Neural progenitor cell (in vitro differentiated cells): ENCODE results near the gene BMP8B. TPM values are rescaled to one million over a fixed set of nuclear protein-coding genes. Genes with fewer than 3 reads are reported as not detected.

Experiments used
- DNase-seq: peaks from one replicate; pipeline ENCODE4 v3.0.0-alpha.2; 2016; ENCODE audit warnings: low spot score
- H2AFZ ChIP-seq: fragments of 200-600 bp; sonication (generic); replicated peaks from 2 replicates; pipeline ENCODE4 v1.6.1; 2016; ENCODE audit warnings: antibody characterized with exemption
- H3F3A ChIP-seq: fragments of 200-600 bp; sonication (generic); 2 replicates; pipeline ENCODE4 v1.6.1; 2016; ENCODE audit warnings: antibody characterized with exemption, low read depth
- H3K27ac ChIP-seq: fragments of 200-600 bp; sonication (generic); 2 replicates; pipeline ENCODE4 v1.5.1; 2016; ENCODE audit warnings: mild to moderate bottlenecking
- H3K27me3 ChIP-seq: fragments of 200-600 bp; sonication (generic); 2 replicates; pipeline ENCODE4 v1.6.1; 2016; ENCODE audit warnings: mild to moderate bottlenecking, moderate library complexity
- H3K36me3 ChIP-seq: fragments of 200-600 bp; sonication (generic); 2 replicates; pipeline ENCODE4 v1.5.1; 2016
- H3K4me1 ChIP-seq: fragments of 200-600 bp; sonication (generic); 2 replicates; pipeline ENCODE4 v1.6.1; 2016; ENCODE audit warnings: mixed run types
- H3K4me2 ChIP-seq: fragments of 200-600 bp; sonication (generic); 2 replicates; pipeline ENCODE4 v1.6.1; 2016
- H3K4me3 ChIP-seq: fragments of 200-600 bp; sonication (generic); 2 replicates; pipeline ENCODE4 v1.5.1; 2016
- H3K79me2 ChIP-seq: fragments of 200-600 bp; sonication (generic); 2 replicates; pipeline ENCODE4 v1.6.1; 2016; ENCODE audit warnings: low read depth
- H3K9ac ChIP-seq: fragments of 200-600 bp; sonication (generic); 2 replicates; pipeline ENCODE4 v1.6.1; 2016
- H3K9me3 ChIP-seq: fragments of 200-600 bp; sonication (generic); 2 replicates; pipeline ENCODE4 v1.5.1; 2016; ENCODE audit warnings: low read depth
- H4K20me1 ChIP-seq: fragments of 200-600 bp; sonication (generic); 2 replicates; pipeline ENCODE4 v1.6.1; 2016; ENCODE audit warnings: low read depth
- H3K27ac Mint-ChIP-seq: 3 replicates; pipeline ENCODE4 v1.8.0; 2021; ENCODE audit warnings: mixed read lengths
- H3K27me3 Mint-ChIP-seq: 2 replicates; pipeline ENCODE4 v1.8.0; 2022; ENCODE audit warnings: low read depth, mild to moderate bottlenecking, inconsistent platforms, moderate library complexity, mixed read lengths; ENCODE audit not compliant: insufficient read depth
- H3K36me3 Mint-ChIP-seq: 3 replicates; pipeline ENCODE4 v1.8.0; 2021; ENCODE audit warnings: mixed read lengths
- H3K4me1 Mint-ChIP-seq: 3 replicates; pipeline ENCODE4 v1.8.0; 2021; ENCODE audit warnings: mixed read lengths
- H3K4me3 Mint-ChIP-seq: 3 replicates; pipeline ENCODE4 v1.8.0; 2021; ENCODE audit warnings: mild to moderate bottlenecking, moderate library complexity, mixed read lengths
- H3K9me3 Mint-ChIP-seq: 3 replicates; pipeline ENCODE4 v1.8.0; 2020; ENCODE audit warnings: mixed read lengths
- EZH2 ChIP-seq: fragments of 200-600 bp; sonication (generic); IDR thresholded peaks from 2 replicates; pipeline ENCODE4 v1.6.1; 2017; ENCODE audit warnings: antibody characterized with exemption, mild to moderate bottlenecking, moderate library complexity
- EZH2phosphoT487 ChIP-seq: fragments of 200-600 bp; sonication (generic); IDR thresholded peaks from 2 replicates; pipeline ENCODE4 v1.6.1; 2017; ENCODE audit warnings: antibody characterized with exemption
- total RNA-seq: library from RNA; depleted of rRNA; stranded (reverse); fragments of >200 nt; gene quantifications from 2 replicates; pipeline ENCODE4 v1.2.3, GENCODE V29; 2015; ENCODE audit warnings: low replicate concordance
- TF ChIP-seq, protein P1 (sequence below): fragments of 200-600 bp; sonication (generic); IDR thresholded peaks from 2 replicates; pipeline ENCODE4 v1.5.1; 2017; ENCODE audit warnings: antibody characterized with exemption, mild to moderate bottlenecking

The BMP8B gene
- total RNA-seq, 1 donor from 2014 or later: 0.24 TPM

- no peaks in the 10 kb centered on the region for H3K27me3 ChIP-seq
- H3K36me3 ChIP-seq: peaks cover 6% of the 10 kb centered on the region
- no peak for DNase-seq
- H3K4me1 ChIP-seq: no peaks in the 10 kb centered on the region
- TF ChIP-seq EZH2: no peak
- TF ChIP-seq, protein P1, sequence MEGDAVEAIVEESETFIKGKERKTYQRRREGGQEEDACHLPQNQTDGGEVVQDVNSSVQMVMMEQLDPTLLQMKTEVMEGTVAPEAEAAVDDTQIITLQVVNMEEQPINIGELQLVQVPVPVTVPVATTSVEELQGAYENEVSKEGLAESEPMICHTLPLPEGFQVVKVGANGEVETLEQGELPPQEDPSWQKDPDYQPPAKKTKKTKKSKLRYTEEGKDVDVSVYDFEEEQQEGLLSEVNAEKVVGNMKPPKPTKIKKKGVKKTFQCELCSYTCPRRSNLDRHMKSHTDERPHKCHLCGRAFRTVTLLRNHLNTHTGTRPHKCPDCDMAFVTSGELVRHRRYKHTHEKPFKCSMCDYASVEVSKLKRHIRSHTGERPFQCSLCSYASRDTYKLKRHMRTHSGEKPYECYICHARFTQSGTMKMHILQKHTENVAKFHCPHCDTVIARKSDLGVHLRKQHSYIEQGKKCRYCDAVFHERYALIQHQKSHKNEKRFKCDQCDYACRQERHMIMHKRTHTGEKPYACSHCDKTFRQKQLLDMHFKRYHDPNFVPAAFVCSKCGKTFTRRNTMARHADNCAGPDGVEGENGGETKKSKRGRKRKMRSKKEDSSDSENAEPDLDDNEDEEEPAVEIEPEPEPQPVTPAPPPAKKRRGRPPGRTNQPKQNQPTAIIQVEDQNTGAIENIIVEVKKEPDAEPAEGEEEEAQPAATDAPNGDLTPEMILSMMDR: no peak
- no peak for TF ChIP-seq EZH2phosphoT487
- no peak overlapping the region for H3K4me2 ChIP-seq
- Mint-ChIP-seq H3K9me3 (no peaks in the 10 kb centered on the region), H3K27me3 (peaks cover 4% of the 10 kb centered on the region), H3K4me1 (no peaks in the 10 kb centered on the region), H3K4me3 (no peak overlapping the region), H3K27ac (no peak overlapping the region), H3K36me3 (peaks cover 33% of the 10 kb centered on the region)
- no peak overlapping the region for H3K4me3 ChIP-seq
- H3K9me3 ChIP-seq: no peaks in the 10 kb centered on the region
- peaks cover 5% of the 10 kb centered on the region for H4K20me1 ChIP-seq
- H3K9ac ChIP-seq: no peak overlapping the region
- H3F3A ChIP-seq: no peaks in the 10 kb centered on the region
- H3K79me2 ChIP-seq: no peaks in the 10 kb centered on the region
- H2AFZ ChIP-seq: no peak overlapping the region
- no peak overlapping the region for H3K27ac ChIP-seq
Measured at GRCh38 chr1:39754026-39754570, 34.6 kb downstream of the BMP8B start.

GRCh38 chr1:39753132-39754025, 35.3 kb downstream of the BMP8B start:
- Histone ChIP-seq H3K36me3 (peaks cover 6% of the 10 kb centered on the region), H3K4me1 (no peaks in the 10 kb centered on the region), H3F3A (no peaks in the 10 kb centered on the region), H2AFZ (no peak overlapping the region), H3K4me3 (no peak overlapping the region), H3K4me2 (no peak overlapping the region), H3K27me3 (no peaks in the 10 kb centered on the region), H3K9ac (no peak overlapping the region), H3K9me3 (no peaks in the 10 kb centered on the region), H3K27ac (no peak overlapping the region), H4K20me1 (peaks cover 5% of the 10 kb centered on the region), H3K79me2 (no peaks in the 10 kb centered on the region)
- DNase-seq: no peak
- H3K27me3 Mint-ChIP-seq: peaks cover 4% of the 10 kb centered on the region
- H3K36me3 Mint-ChIP-seq: peaks cover 33% of the 10 kb centered on the region
- H3K27ac Mint-ChIP-seq: no peak overlapping the region
- H3K9me3 Mint-ChIP-seq: no peaks in the 10 kb centered on the region
- H3K4me1 Mint-ChIP-seq: no peaks in the 10 kb centered on the region
- no peak overlapping the region for H3K4me3 Mint-ChIP-seq
- TF ChIP-seq, protein P1: no peak
- no peak for TF ChIP-seq EZH2
- no peak for TF ChIP-seq EZH2phosphoT487

DNA sequence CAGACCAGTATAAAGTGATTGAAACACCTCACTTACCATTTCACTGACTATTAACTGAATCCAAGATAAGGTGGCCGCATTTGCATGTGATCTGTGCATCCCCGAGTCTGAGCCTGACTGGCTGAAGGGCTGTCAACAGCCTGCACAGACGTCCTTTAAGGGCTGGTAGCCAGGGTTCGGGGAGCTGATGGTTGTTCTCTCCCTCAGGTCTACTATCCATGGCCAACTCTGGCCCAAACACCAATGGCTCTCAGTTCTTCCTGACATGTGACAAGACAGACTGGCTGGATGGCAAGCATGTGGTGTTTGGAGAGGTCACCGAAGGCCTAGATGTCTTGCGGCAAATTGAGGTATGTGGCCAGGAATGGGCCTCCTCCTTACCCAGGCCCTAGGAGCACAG, 36.0 kb downstream of the BMP8B start:
- H3K9me3 Mint-ChIP-seq: no peaks in the 10 kb centered on the region
- Histone ChIP-seq H3K4me1 (no peaks in the 10 kb centered on the region), H3K4me3 (no peak overlapping the region), H3F3A (no peaks in the 10 kb centered on the region), H3K27ac (no peak overlapping the region), H3K36me3 (peaks cover 6% of the 10 kb centered on the region), H3K27me3 (no peaks in the 10 kb centered on the region), H2AFZ (no peak overlapping the region), H3K79me2 (no peaks in the 10 kb centered on the region), H4K20me1 (peaks cover 5% of the 10 kb centered on the region), H3K4me2 (no peak overlapping the region), H3K9ac (no peak overlapping the region), H3K9me3 (no peaks in the 10 kb centered on the region)
- no peak overlapping the region for H3K27ac Mint-ChIP-seq
- H3K27me3 Mint-ChIP-seq: peaks cover 4% of the 10 kb centered on the region
- H3K36me3 Mint-ChIP-seq: peaks cover 31% of the 10 kb centered on the region
- no peak overlapping the region for H3K4me3 Mint-ChIP-seq
- TF ChIP-seq EZH2phosphoT487: no peak
- TF ChIP-seq, protein P1: no peak
- no peak for TF ChIP-seq EZH2
- no peak for DNase-seq
- H3K4me1 Mint-ChIP-seq: no peaks in the 10 kb centered on the region
